Kidney (tissue), 14 donors: ENCODE data around the gene ISM1. TPM values are rescaled to one million over a fixed set of nuclear protein-coding genes. Genes with fewer than 3 reads are reported as not detected.

Source experiments
- DNase-seq, 5 donors: peaks; one replicate each; pipeline ENCODE4 v3.0.0-alpha.2; 2013 to 2020
- FAIRE-seq: peaks from 2 replicates; lab custom pipeline; 2012; peaks lifted over from hg19 to GRCh38; lab: Jason Lieb, UNC
- H3K27ac ChIP-seq, 2 donors: one replicate each; pipeline ENCODE4 v1.7.0; 2013; ENCODE audit warnings: low read depth in 2 of 2, low read length in 2 of 2, inconsistent platforms in 1 of 2
- H3K27me3 ChIP-seq: one replicate; pipeline ENCODE4 v1.7.1; 2013; ENCODE audit warnings: low read length, inconsistent platforms; ENCODE audit not compliant: control insufficient read depth, insufficient read depth
- H3K36me3 ChIP-seq, 3 donors: one replicate each; pipeline versions ENCODE4 v1.7.0 to v1.7.1; 2013; ENCODE audit warnings: low read length in 3 of 3, control low read depth in 1 of 3, inconsistent platforms in 1 of 3; ENCODE audit not compliant: insufficient read depth in 3 of 3, control insufficient read depth in 2 of 3
- H3K4me1 ChIP-seq, 3 donors: one replicate each; pipeline versions ENCODE4 v1.7.0 to v1.7.1; 2013; ENCODE audit warnings: low read length in 3 of 3, inconsistent platforms in 1 of 3, low read depth in 1 of 3; ENCODE audit not compliant: control insufficient read depth in 2 of 3, insufficient read depth in 2 of 3
- H3K4me3 ChIP-seq, 3 donors: one replicate each; pipeline versions ENCODE4 v1.7.0 to v1.8.1; 2013; ENCODE audit warnings: low read length in 3 of 3, control low read depth in 1 of 3, inconsistent platforms in 1 of 3
- H3K9ac ChIP-seq, 3 donors: one replicate each; pipeline versions ENCODE4 v1.7.0 to v1.7.1; 2013; ENCODE audit warnings: low read length in 3 of 3, control low read depth in 1 of 3, inconsistent platforms in 1 of 3
- H3K9me3 ChIP-seq, 3 donors: one replicate each; pipeline versions ENCODE4 v1.7.0 to v1.7.1; 2013; ENCODE audit warnings: low read length in 3 of 3, control low read depth in 1 of 3, inconsistent platforms in 1 of 3; ENCODE audit not compliant: control insufficient read depth in 2 of 3, insufficient read depth in 1 of 3
- intact Hi-C: fragments of 100-400 bp; cut with DNase I; formaldehyde crosslinking; loops from one replicate; pipeline ENCODE4 v1.11.1; 2022
- polyA plus RNA-seq: library from polyadenylated mRNA; stranded (reverse); fragments of 350-450 nt; fragmentation: Illumina TruSeq; extraction: RNeasy Lipid Tissue Mini Kit (QIAGEN cat#74804); gene quantifications from one replicate; pipeline ENCODE4 v1.2.3, GENCODE V29; 2014; ENCODE audit warnings: low read depth, low replicate concordance; ENCODE audit not compliant: insufficient read depth
- total RNA-seq: library from RNA; stranded (reverse); fragmentation: NEBNext Ultra II Directional; extraction: Animal tissue kit (Norgen Biotek cat#: 25700); gene quantifications from one replicate; pipeline ENCODE4 v1.2.1, GENCODE V29; 2021
- TF ChIP-seq, protein P1 (sequence below): IDR thresholded peaks from 3 replicates; pipeline ENCODE4 v1.5.1; 2012; ENCODE audit warnings: mild to moderate bottlenecking, moderate library complexity, borderline replicate concordance; ENCODE audit not compliant: insufficient read depth; ENCODE audit errors: extremely low read depth
- donor health status: control.
- donor health status: control.
- donor health status: control.
- donor health status: control.
- donor health status: control.
- donor health status: DM: yes; HTN: yes; CAD: no.
- donor health status: Normal renal cell carcinoma (clear cell type).

ISM1 gene
- total and polyA plus RNA-seq, 2 donors from 2014 or later = 2.0 to 2.6 TPM

DNA sequence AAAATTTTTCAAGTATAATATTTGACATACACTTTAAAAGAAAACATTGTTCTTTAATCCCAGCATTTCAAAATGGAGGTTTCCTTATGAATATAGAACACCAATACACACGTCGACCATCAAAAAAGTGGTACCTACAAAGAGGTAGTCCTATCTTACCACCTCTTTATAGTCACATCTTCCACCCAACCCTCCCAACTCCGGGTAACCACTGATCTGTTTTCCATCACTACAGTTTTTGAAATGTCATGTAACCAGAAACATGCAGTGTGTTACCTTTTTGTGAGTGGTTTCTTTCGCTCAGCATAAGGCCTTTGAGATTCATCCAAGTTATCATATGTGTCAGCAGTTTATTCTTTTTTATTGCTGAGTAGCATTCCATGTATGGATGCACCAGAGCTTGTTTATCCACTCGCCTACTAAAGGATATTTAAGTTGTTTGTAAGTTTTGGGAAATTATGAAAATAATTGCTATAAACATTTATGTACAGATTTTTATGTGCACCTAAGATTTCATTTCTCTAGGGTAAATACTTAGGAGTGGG is 104.8 kb downstream of the ISM1 start:
- TF ChIP-seq, protein P1, sequence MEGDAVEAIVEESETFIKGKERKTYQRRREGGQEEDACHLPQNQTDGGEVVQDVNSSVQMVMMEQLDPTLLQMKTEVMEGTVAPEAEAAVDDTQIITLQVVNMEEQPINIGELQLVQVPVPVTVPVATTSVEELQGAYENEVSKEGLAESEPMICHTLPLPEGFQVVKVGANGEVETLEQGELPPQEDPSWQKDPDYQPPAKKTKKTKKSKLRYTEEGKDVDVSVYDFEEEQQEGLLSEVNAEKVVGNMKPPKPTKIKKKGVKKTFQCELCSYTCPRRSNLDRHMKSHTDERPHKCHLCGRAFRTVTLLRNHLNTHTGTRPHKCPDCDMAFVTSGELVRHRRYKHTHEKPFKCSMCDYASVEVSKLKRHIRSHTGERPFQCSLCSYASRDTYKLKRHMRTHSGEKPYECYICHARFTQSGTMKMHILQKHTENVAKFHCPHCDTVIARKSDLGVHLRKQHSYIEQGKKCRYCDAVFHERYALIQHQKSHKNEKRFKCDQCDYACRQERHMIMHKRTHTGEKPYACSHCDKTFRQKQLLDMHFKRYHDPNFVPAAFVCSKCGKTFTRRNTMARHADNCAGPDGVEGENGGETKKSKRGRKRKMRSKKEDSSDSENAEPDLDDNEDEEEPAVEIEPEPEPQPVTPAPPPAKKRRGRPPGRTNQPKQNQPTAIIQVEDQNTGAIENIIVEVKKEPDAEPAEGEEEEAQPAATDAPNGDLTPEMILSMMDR = no peak
- Histone ChIP-seq H3K27ac (no peak overlapping the region), H3K9me3 (no peaks in the 10 kb centered on the region), H3K27me3 (no peaks in the 10 kb centered on the region), H3K4me1 (no peaks in the 10 kb centered on the region), H3K4me3 (no peak overlapping the region), H3K36me3 (no peaks in the 10 kb centered on the region), H3K9ac (no peak overlapping the region)
- FAIRE-seq = no peak
- intact Hi-C loops = no loop called here
- no peak for DNase-seq

DNA sequence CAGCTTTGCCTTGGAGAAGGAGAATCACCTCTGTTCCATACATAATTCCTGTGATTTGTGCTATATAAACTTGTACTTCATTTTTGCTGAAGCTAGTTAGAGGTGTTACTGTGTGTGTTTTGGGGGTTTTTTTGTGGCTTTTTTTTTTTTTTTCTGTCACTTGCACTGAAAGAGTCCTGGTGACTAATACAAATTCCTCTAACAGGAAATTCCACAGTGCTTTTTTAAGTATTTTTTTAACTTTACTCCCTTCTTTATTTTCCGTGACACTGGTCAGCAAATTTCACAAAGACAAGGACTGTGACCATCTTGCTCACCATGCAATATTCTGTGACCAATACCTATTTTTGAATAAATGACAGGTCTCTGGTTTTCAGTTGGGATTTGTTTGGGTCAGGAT is 110.5 kb downstream of the ISM1 start:
- Histone ChIP-seq H3K4me3 (no peak overlapping the region), H3K9ac (no peak overlapping the region), H3K4me1 (no peaks in the 10 kb centered on the region), H3K27me3 (no peaks in the 10 kb centered on the region), H3K27ac (no peak overlapping the region), H3K36me3 (no peaks in the 10 kb centered on the region), H3K9me3 (no peaks in the 10 kb centered on the region)
- no peak for FAIRE-seq
- DNase-seq = no peak
- TF ChIP-seq, protein P1 = no peak
- intact Hi-C loops = no loop called here

DNA sequence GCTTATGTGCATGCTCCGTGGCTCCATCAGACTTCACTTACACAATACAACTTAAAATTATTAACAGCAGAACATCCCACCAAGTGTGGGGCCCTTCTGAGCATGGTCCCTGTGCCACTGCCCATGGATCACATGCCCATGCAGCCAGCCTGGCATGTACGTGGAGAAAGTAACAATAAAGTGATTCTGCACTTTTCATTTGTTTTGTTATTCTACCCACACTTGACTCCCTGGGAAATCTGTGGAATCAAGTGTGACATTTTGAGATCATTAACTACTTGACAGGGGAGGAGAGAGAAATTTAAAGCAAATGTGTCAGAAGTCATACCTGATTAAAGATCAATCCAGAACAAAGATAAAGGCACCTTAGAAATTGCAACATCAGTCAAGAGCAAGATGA is 112.0 kb downstream of the ISM1 start:
- Histone ChIP-seq H3K27me3 (no peaks in the 10 kb centered on the region), H3K9me3 (no peaks in the 10 kb centered on the region), H3K9ac (no peak overlapping the region), H3K4me3 (no peak overlapping the region), H3K27ac (no peak overlapping the region), H3K36me3 (no peaks in the 10 kb centered on the region), H3K4me1 (no peaks in the 10 kb centered on the region)
- DNase-seq = peak in 2 of 5 donors; percentile 29 to 57
- intact Hi-C loops = no loop called here
- no peak for FAIRE-seq
- TF ChIP-seq, protein P1 = no peak

DNA sequence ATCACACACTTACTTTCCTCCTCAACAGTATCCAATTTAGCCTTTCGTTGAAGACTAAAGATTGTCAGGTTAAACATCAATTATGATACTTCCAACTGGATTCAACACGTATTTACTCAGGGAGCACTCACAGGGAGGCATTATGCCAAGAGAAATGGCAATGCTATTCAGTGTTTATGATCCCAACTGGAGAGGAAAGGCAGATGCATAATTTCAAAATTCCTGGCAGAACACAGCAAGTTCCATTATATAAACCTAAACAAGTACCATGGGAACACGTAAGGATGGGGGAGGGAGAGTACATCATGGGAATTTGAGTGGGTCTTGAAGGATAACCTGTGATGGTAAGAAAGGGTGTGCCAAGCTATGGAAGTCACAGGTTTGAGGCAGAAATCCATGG is 112.7 kb downstream of the ISM1 start:
- Histone ChIP-seq H3K4me3 (no peak overlapping the region), H3K36me3 (no peaks in the 10 kb centered on the region), H3K9me3 (no peaks in the 10 kb centered on the region), H3K27ac (no peak overlapping the region), H3K9ac (no peak overlapping the region), H3K27me3 (no peaks in the 10 kb centered on the region), H3K4me1 (no peaks in the 10 kb centered on the region)
- intact Hi-C loops = no loop called here
- no peak for FAIRE-seq
- no peak for DNase-seq
- TF ChIP-seq, protein P1 = no peak
